ENCODE results near the gene SYT13.
A peak's percentile ranks its signal among the peaks of the same experiment; 100 is the strongest.

SYT13 gene

GRCh38 chr11:45216031-45216430 is 70.1 kb downstream of the SYT13 start:
- H3K27ac ChIP-seq (ENCODE audit: low read length, poor library complexity, severe bottlenecking) = no peak overlapping the region
- no peak overlapping the region for H2AFZ ChIP-seq (ENCODE audit: low read depth, low read length)
- H3K14ac ChIP-seq (ENCODE audit: low read length in 2 of 2) = no peak overlapping the region
- H2BK5ac ChIP-seq (ENCODE audit: low read depth, low read length, poor library complexity, severe bottlenecking) = no peak overlapping the region
- 82% methylated on average over 1 of the region's 1 CpG for WGBS
- no peak overlapping the region for H3K4ac ChIP-seq (ENCODE audit: low read depth in 1 of 2, low read length in 2 of 2)
- no peaks in the 10 kb centered on the region for H3K79me1 ChIP-seq (replicated peaks; ENCODE audit: low read length, poor library complexity, severe bottlenecking)
- no peak overlapping the region for H3K18ac ChIP-seq (ENCODE audit: low read depth in 1 of 2, low read length in 2 of 2)
- H3K36me3 ChIP-seq (ENCODE audit: control insufficient read depth in 1 of 2, insufficient read depth in 2 of 2, low read depth in 1 of 2, low read length in 2 of 2) = peaks cover 0 to 26% of the 10 kb centered on the region in 2 experiments
- H4K91ac ChIP-seq (ENCODE audit: low read length) = no peak overlapping the region
- H4K8ac ChIP-seq (ENCODE audit: low read length) = no peak overlapping the region
- H3K23ac ChIP-seq (ENCODE audit: low read length in 2 of 2) = no peak overlapping the region
- no peak overlapping the region for H3K4me2 ChIP-seq (ENCODE audit: low read length, poor library complexity, severe bottlenecking)
- no peak overlapping the region for H3K4me3 ChIP-seq (ENCODE audit: insufficient read depth in 1 of 2, low read depth in 1 of 2, low read length in 2 of 2)
- no peak overlapping the region for H2BK120ac ChIP-seq (ENCODE audit: low read depth, low read length)
- H2AK5ac ChIP-seq (ENCODE audit: low read length, severe bottlenecking) = no peak overlapping the region
- no peaks in the 10 kb centered on the region for H3K27me3 ChIP-seq (ENCODE audit: control insufficient read depth in 1 of 2, insufficient read depth in 1 of 2, low read length in 2 of 2)
- H2BK15ac ChIP-seq (ENCODE audit: low read depth, poor library complexity, severe bottlenecking) = no peak overlapping the region
- no peak for DNase-seq
- H3K4me1 ChIP-seq (ENCODE audit: control insufficient read depth, insufficient read depth, low read depth, low read length) = peaks cover 1% of the 10 kb centered on the region
- H2BK12ac ChIP-seq (ENCODE audit: low read length in 2 of 2) = peak overlapping the region in 1 of 2 experiments; percentile 13
- H3K9ac ChIP-seq (ENCODE audit: low read length) = no peak overlapping the region
- H3K9me3 ChIP-seq (ENCODE audit: control insufficient read depth, low read length) = no peaks in the 10 kb centered on the region

GRCh38 chr11:45215098-45215865 is 70.9 kb downstream of the SYT13 start:
- no peak overlapping the region for H3K4ac ChIP-seq (ENCODE audit: low read depth in 1 of 2, low read length in 2 of 2)
- no peak overlapping the region for H4K8ac ChIP-seq (ENCODE audit: low read length)
- no peak overlapping the region for H3K4me3 ChIP-seq (ENCODE audit: insufficient read depth in 1 of 2, low read depth in 1 of 2, low read length in 2 of 2)
- no peaks in the 10 kb centered on the region for H3K79me1 ChIP-seq (replicated peaks; ENCODE audit: low read length, poor library complexity, severe bottlenecking)
- H2BK12ac ChIP-seq (ENCODE audit: low read length in 2 of 2) = no peak overlapping the region
- no peak overlapping the region for H2AK5ac ChIP-seq (ENCODE audit: low read length, severe bottlenecking)
- H2BK120ac ChIP-seq (ENCODE audit: low read depth, low read length) = no peak overlapping the region
- H3K9me3 ChIP-seq (ENCODE audit: control insufficient read depth, low read length) = no peaks in the 10 kb centered on the region
- no peak overlapping the region for H3K14ac ChIP-seq (ENCODE audit: low read length in 2 of 2)
- no peak for DNase-seq
- H3K27me3 ChIP-seq (ENCODE audit: control insufficient read depth in 1 of 2, insufficient read depth in 1 of 2, low read length in 2 of 2) = no peaks in the 10 kb centered on the region
- no peak overlapping the region for H3K9ac ChIP-seq (ENCODE audit: low read length)
- H3K4me2 ChIP-seq (ENCODE audit: low read length, poor library complexity, severe bottlenecking) = no peak overlapping the region
- H3K36me3 ChIP-seq (ENCODE audit: control insufficient read depth in 1 of 2, insufficient read depth in 2 of 2, low read depth in 1 of 2, low read length in 2 of 2) = peaks cover 0 to 29% of the 10 kb centered on the region in 2 experiments
- H3K4me1 ChIP-seq (ENCODE audit: control insufficient read depth, insufficient read depth, low read depth, low read length) = peaks cover 3% of the 10 kb centered on the region
- no peak overlapping the region for H3K18ac ChIP-seq (ENCODE audit: low read depth in 1 of 2, low read length in 2 of 2)
- peak overlapping the region; percentile 47 for H4K91ac ChIP-seq (ENCODE audit: low read length)
- no peak overlapping the region for H2AFZ ChIP-seq (ENCODE audit: low read depth, low read length)
- H3K27ac ChIP-seq (ENCODE audit: low read length, poor library complexity, severe bottlenecking) = no peak overlapping the region
- H3K23ac ChIP-seq (ENCODE audit: low read length in 2 of 2) = no peak overlapping the region
- no peak overlapping the region for H2BK5ac ChIP-seq (ENCODE audit: low read depth, low read length, poor library complexity, severe bottlenecking)
- H2BK15ac ChIP-seq (ENCODE audit: low read depth, poor library complexity, severe bottlenecking) = no peak overlapping the region
- 97% methylated on average over 4 of the region's 4 CpGs for WGBS

- 100% methylated on average over 1 of the region's 1 CpG for WGBS
- no peak overlapping the region for H2BK15ac ChIP-seq (ENCODE audit: low read depth, poor library complexity, severe bottlenecking)
- DNase-seq = no peak
These were observed 72.4 kb downstream of the SYT13 start for GRCh38 chr11:45213717-45214116.

DNA sequence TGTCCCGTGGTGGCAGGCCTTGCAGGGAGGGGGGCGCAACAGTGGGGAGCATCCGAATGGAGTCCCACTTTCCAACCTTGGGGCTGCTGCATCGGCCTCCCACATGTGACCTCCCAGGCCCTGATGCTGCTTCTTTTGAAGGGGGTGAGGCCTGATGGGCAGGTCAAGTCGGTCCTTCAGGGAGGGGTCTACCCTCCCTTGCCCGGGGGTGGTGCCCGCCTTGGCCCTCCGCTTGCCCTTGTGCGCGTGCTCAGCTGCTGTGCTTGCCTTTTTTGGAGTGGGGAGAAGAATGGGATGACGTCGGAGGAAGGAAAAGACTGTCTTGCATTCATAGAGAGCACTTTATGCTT is 72.8 kb downstream of the SYT13 start:
- Histone ChIP-seq H3K36me3 (ENCODE audit: control insufficient read depth in 1 of 2, insufficient read depth in 2 of 2, low read depth in 1 of 2, low read length in 2 of 2) (peaks cover 0 to 35% of the 10 kb centered on the region in 2 experiments), H3K4me3 (ENCODE audit: insufficient read depth in 1 of 2, low read depth in 1 of 2, low read length in 2 of 2) (no peak overlapping the region), H3K4me1 (ENCODE audit: control insufficient read depth, insufficient read depth, low read depth, low read length) (peaks cover 13% of the 10 kb centered on the region), H2BK5ac (ENCODE audit: low read depth, low read length, poor library complexity, severe bottlenecking) (no peak overlapping the region), H3K27me3 (ENCODE audit: control insufficient read depth in 1 of 2, insufficient read depth in 1 of 2, low read length in 2 of 2) (no peaks in the 10 kb centered on the region), H4K91ac (ENCODE audit: low read length) (no peak overlapping the region), H3K9me3 (ENCODE audit: control insufficient read depth, low read length) (no peaks in the 10 kb centered on the region), H2BK120ac (ENCODE audit: low read depth, low read length) (no peak overlapping the region), H2AFZ (ENCODE audit: low read depth, low read length) (no peak overlapping the region), H3K4ac (ENCODE audit: low read depth in 1 of 2, low read length in 2 of 2) (no peak overlapping the region), H3K27ac (ENCODE audit: low read length, poor library complexity, severe bottlenecking) (no peak overlapping the region), H4K8ac (ENCODE audit: low read length) (no peak overlapping the region), H3K18ac (ENCODE audit: low read depth in 1 of 2, low read length in 2 of 2) (no peak overlapping the region), H3K9ac (ENCODE audit: low read length) (no peak overlapping the region), H2BK12ac (ENCODE audit: low read length in 2 of 2) (no peak overlapping the region), H3K4me2 (ENCODE audit: low read length, poor library complexity, severe bottlenecking) (no peak overlapping the region), H2BK15ac (ENCODE audit: low read depth, poor library complexity, severe bottlenecking) (no peak overlapping the region), H3K14ac (ENCODE audit: low read length in 2 of 2) (no peak overlapping the region), H3K79me1 (replicated peaks; ENCODE audit: low read length, poor library complexity, severe bottlenecking) (no peaks in the 10 kb centered on the region), H3K23ac (ENCODE audit: low read length in 2 of 2) (no peak overlapping the region), H2AK5ac (ENCODE audit: low read length, severe bottlenecking) (no peak overlapping the region)
- no peak for DNase-seq
- 97% methylated on average over 12 of the region's 12 CpGs for WGBS

More at GRCh38 chr11:45213717-45214116, 72.4 kb downstream of the SYT13 start:
- Histone ChIP-seq H3K4me2 (ENCODE audit: low read length, poor library complexity, severe bottlenecking) (no peak overlapping the region), H2BK5ac (ENCODE audit: low read depth, low read length, poor library complexity, severe bottlenecking) (no peak overlapping the region), H4K91ac (ENCODE audit: low read length) (no peak overlapping the region), H3K14ac (ENCODE audit: low read length in 2 of 2) (no peak overlapping the region), H2AFZ (ENCODE audit: low read depth, low read length) (no peak overlapping the region), H2AK5ac (ENCODE audit: low read length, severe bottlenecking) (no peak overlapping the region), H3K27ac (ENCODE audit: low read length, poor library complexity, severe bottlenecking) (no peak overlapping the region), H3K27me3 (ENCODE audit: control insufficient read depth in 1 of 2, insufficient read depth in 1 of 2, low read length in 2 of 2) (no peaks in the 10 kb centered on the region), H2BK120ac (ENCODE audit: low read depth, low read length) (no peak overlapping the region), H3K23ac (ENCODE audit: low read length in 2 of 2) (no peak overlapping the region), H3K18ac (ENCODE audit: low read depth in 1 of 2, low read length in 2 of 2) (no peak overlapping the region), H3K36me3 (ENCODE audit: control insufficient read depth in 1 of 2, insufficient read depth in 2 of 2, low read depth in 1 of 2, low read length in 2 of 2) (peaks cover 0 to 32% of the 10 kb centered on the region in 2 experiments), H3K9ac (ENCODE audit: low read length) (no peak overlapping the region), H3K4me3 (ENCODE audit: insufficient read depth in 1 of 2, low read depth in 1 of 2, low read length in 2 of 2) (no peak overlapping the region), H3K79me1 (replicated peaks; ENCODE audit: low read length, poor library complexity, severe bottlenecking) (no peaks in the 10 kb centered on the region), H2BK12ac (ENCODE audit: low read length in 2 of 2) (no peak overlapping the region), H3K4me1 (ENCODE audit: control insufficient read depth, insufficient read depth, low read depth, low read length) (peaks cover 13% of the 10 kb centered on the region), H4K8ac (ENCODE audit: low read length) (no peak overlapping the region), H3K9me3 (ENCODE audit: control insufficient read depth, low read length) (no peaks in the 10 kb centered on the region), H3K4ac (ENCODE audit: low read depth in 1 of 2, low read length in 2 of 2) (no peak overlapping the region)

Data from mesenchymal stem cell (in vitro differentiated cells and primary cell).